GM19035 (cell line): ENCODE data around the gene PRR3.

Experiments
- ATAC-seq: cut with Tn5 transposase; IDR thresholded peaks from one replicate; pipeline ENCODE4 v1.9.1; 2021; ENCODE audit not compliant: unreplicated experiment

PRR3 gene

DNA sequence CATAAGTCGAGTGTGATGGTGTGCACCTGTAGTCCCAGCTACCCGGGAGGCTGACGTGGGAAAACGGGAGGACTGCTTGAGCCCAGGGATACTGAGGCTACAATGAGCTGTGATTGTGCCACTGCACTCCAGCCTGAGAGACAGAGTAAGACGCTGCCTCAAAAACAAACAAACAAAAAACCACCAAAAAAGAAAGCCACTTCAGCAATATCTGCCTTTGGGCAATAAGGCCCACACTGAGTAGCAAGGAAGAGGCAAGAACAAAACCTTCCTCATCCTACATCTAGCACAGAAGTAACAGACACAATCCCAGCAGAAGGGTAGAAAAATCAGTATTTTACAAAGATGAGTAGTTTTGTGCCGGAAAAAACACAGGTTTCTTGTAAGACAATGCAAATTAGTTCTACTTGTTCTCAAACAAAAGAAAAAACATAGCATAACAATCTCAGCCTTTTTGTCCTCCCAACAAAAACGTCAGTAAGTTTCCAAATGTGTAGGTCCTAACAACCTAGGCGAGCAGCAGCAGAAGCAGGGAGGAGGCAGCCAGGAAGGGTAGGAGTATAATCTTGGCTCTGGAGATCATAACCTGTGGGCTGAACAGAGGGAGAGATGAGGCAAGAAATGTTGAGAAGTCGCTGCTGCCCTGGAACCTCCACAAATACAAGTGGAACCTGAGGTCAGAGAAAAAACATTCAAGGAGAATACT is 54.2 kb downstream of the PRR3 start:
- ATAC-seq = no peak

GRCh38 chr6:30611856-30612194 is 54.7 kb downstream of the PRR3 start:
- ATAC-seq = no peak

- ATAC-seq = no peak
Observed at GRCh38 chr6:30612213-30612612, 55.1 kb downstream of the PRR3 start.

DNA sequence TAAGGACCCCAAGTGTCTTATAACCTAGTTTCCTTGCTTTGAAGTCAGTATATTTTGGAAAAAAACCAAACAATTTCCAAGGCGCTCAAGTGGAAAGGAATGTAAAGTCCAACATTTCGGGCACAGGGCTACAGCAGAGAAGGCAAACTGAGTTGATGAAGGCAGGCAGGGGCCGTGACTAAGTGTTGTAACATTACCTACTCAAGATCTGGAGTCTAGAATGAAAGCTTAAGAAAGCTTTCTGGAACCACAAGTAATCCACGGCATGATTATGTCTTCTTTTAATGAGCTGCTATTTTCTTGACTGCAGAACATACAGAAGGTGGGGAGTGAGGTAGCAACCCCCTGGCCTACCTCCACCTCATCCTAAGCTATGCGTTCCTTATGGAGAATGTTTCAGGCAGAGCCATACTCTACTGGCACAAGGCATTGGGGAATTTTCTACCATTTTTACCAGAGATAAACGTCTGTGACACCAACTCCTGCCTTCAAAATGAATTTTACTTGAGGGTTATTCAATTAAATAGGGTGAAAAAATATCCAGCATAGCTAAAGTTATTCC is 55.7 kb downstream of the PRR3 start:
- no peak for ATAC-seq
